HCT116 (cell line): ENCODE results near the gene LHX8. TPM values are rescaled to one million over a fixed set of nuclear protein-coding genes. Genes with fewer than 3 reads are reported as not detected.
A peak's percentile ranks its signal among the peaks of the same experiment; 100 is the strongest.

ENCODE experiments used
- ATAC-seq: fragments of 200-7000 bp; cut with Tn5 transposase; 2 replicates; pipeline ENCODE4 v1.9.1; 2020; ENCODE audit warnings: mild to moderate bottlenecking, moderate library complexity
- BruUV-seq: library from RNA; stranded (reverse); fragments of 400-500 nt; replicated peaks from 2 replicates; lab custom pipeline; 2021; lab: Mats Ljungman, UMichigan
- CTCF ChIA-PET: fragments of 300-600 bp; sonication (Branson Sonifier 250); formaldehyde crosslinking; loops from one replicate; lab custom pipeline; 2021; ENCODE audit warnings: antibody characterized with exemption; lab: Charles Lee
- POLR2A ChIA-PET: fragments of 300-600, 350-600 bp; sonication (Branson Sonifier 250); formaldehyde crosslinking; loops from one replicate; lab custom pipeline; 2021; ENCODE audit warnings: antibody characterized with exemption; lab: Charles Lee
- RAD21 ChIA-PET, 2 experiments: fragments of 300-600 bp; sonication (Branson Sonifier 250); formaldehyde crosslinking; loops; one replicate each; lab custom pipeline; 2023; ENCODE audit warnings: low total read pairs in 2 of 2; ENCODE audit not compliant: uncharacterized antibody in 2 of 2, unreplicated experiment in 2 of 2, low non-redundant PET in 1 of 2; lab: Charles Lee
- DNase-seq: peaks from one replicate; pipeline ENCODE4 v3.0.0-alpha.2; 2010; ENCODE audit warnings: low read depth, low spot score
- H2AFZ ChIP-seq: fragments of 200-600 bp; shearing (Covaris generic), sonication (generic); 2 replicates; pipeline ENCODE4 v1.6.1; 2017; ENCODE audit warnings: low read depth, mixed run types, mixed read lengths, antibody characterized with exemption, low read length; ENCODE audit not compliant: poor library complexity, severe bottlenecking
- H3K27ac ChIP-seq: 2 replicates; pipeline ENCODE4 v1.5.1; 2012; ENCODE audit warnings: low read depth, low read length
- H3K27me3 ChIP-seq: fragments of 200-600 bp; sonication (generic); 2 replicates; pipeline ENCODE4 v1.6.1; 2016; ENCODE audit warnings: mixed run types, low read length, mixed read lengths; ENCODE audit not compliant: insufficient read depth
- H3K36me3 ChIP-seq, 2 experiments: fragments of 200-500 bp in 1 of 2; fragments of 200-600 bp in 1 of 2; sonication (Bioruptor generic) in 1 of 2; sonication (generic) in 1 of 2; 2 replicates each; pipeline versions ENCODE4 v1.5.1 to v1.6.1; 2014 to 2016; ENCODE audit warnings: low read length in 2 of 2, inconsistent platforms in 1 of 2, mixed read lengths in 1 of 2, mixed run types in 1 of 2; ENCODE audit not compliant: insufficient read depth in 2 of 2, control insufficient read depth in 1 of 2
- H3K4me1 ChIP-seq, 2 experiments: fragments of 200-600 bp in 1 of 2; sonication (generic) in 1 of 2; 2 replicates each; pipeline versions ENCODE4 v1.5.1 to v1.6.1; 2012 to 2017; ENCODE audit warnings: low read length in 2 of 2, inconsistent platforms in 1 of 2, mild to moderate bottlenecking in 1 of 2, mixed read lengths in 1 of 2, mixed run types in 1 of 2, moderate library complexity in 1 of 2; ENCODE audit not compliant: insufficient read depth in 2 of 2, control insufficient read depth in 1 of 2
- H3K4me2 ChIP-seq: fragments of 200-600 bp; sonication (generic); 2 replicates; pipeline ENCODE4 v1.6.1; 2017; ENCODE audit warnings: mixed run types, low read length, mixed read lengths
- H3K4me3 ChIP-seq, 2 experiments: fragments of 200-600 bp in 1 of 2; sonication (generic) in 1 of 2; replicated peaks in 1 of 2; 2 replicates each; pipeline ENCODE4 v1.5.1; 2011 to 2016; ENCODE audit warnings: low read length in 2 of 2, control low read depth in 1 of 2, low read depth in 1 of 2, mild to moderate bottlenecking in 1 of 2, mixed read lengths in 1 of 2, mixed run types in 1 of 2
- H3K79me2 ChIP-seq: fragments of 200-600 bp; sonication (generic); 2 replicates; pipeline ENCODE4 v1.6.1; 2017; ENCODE audit warnings: mild to moderate bottlenecking, mixed run types, low read length, moderate library complexity, mixed read lengths; ENCODE audit not compliant: insufficient read depth
- H3K9ac ChIP-seq: fragments of 200-600 bp; sonication (generic); 2 replicates; pipeline ENCODE4 v1.6.1; 2016; ENCODE audit warnings: low read length, mixed read lengths
- H3K9me2 ChIP-seq: fragments of 200-600 bp; sonication (generic), shearing (Covaris generic); 2 replicates; pipeline ENCODE4 v1.6.1; 2017; ENCODE audit warnings: mixed run types, mild to moderate bottlenecking, moderate library complexity; ENCODE audit not compliant: insufficient read depth
- H3K9me3 ChIP-seq, 2 experiments: fragments of 200-500 bp in 1 of 2; fragments of 200-600 bp in 1 of 2; sonication (Bioruptor generic) in 1 of 2; sonication (generic) in 1 of 2; 2 replicates each; pipeline ENCODE4 v1.6.1; 2014 to 2017; ENCODE audit warnings: low read length in 2 of 2, mixed read lengths in 2 of 2, inconsistent platforms in 1 of 2, low read depth in 1 of 2, mild to moderate bottlenecking in 1 of 2, mixed run types in 1 of 2, moderate library complexity in 1 of 2; ENCODE audit not compliant: control insufficient read depth in 1 of 2, insufficient read depth in 1 of 2
- H4K20me1 ChIP-seq: fragments of 200-600 bp; sonication (generic), shearing (Covaris generic); 2 replicates; pipeline ENCODE4 v1.6.1; 2017; ENCODE audit warnings: mixed run types, mild to moderate bottlenecking, moderate library complexity; ENCODE audit not compliant: insufficient read depth
- EGR1 ChIP-seq: IDR thresholded peaks from 2 replicates; pipeline ENCODE4 v1.6.1; 2012; ENCODE audit warnings: low read depth
- FOSL1 ChIP-seq: IDR thresholded peaks from 2 replicates; pipeline ENCODE4 v1.6.1; 2012; ENCODE audit warnings: low read depth
- JUND ChIP-seq: IDR thresholded peaks from 2 replicates; pipeline ENCODE4 v1.6.1; 2012
- POLR2AphosphoS5 ChIP-seq: IDR thresholded peaks from 2 replicates; pipeline ENCODE4 v1.6.1; 2011; ENCODE audit warnings: mild to moderate bottlenecking, low read depth, low read length, moderate library complexity
- RAD21 ChIP-seq: IDR thresholded peaks from 2 replicates; pipeline ENCODE4 v1.6.1; 2012; ENCODE audit warnings: low read depth, mild to moderate bottlenecking
- intact Hi-C: fragments of 100-400 bp; cut with micrococcal nuclease; formaldehyde crosslinking; loops from 2 replicates; pipeline ENCODE4 v1.10.0; 2022
- total RNA-seq: library from RNA; stranded (reverse); gene quantifications from one replicate; pipeline ENCODE4 v1.2.1, GENCODE V29; 2021; ENCODE audit not compliant: unreplicated experiment
- TF ChIP-seq, protein P1 (sequence below): IDR thresholded peaks from 2 replicates; pipeline ENCODE4 v1.6.1; 2012
- TF ChIP-seq, protein P2 (sequence below), 3 experiments: fragments of 200-600 bp in 1 of 3; sonication (generic) in 1 of 3; IDR thresholded peaks in 2 of 3; conservative IDR thresholded peaks in 1 of 3; 2 replicates each; pipeline ENCODE4 v1.5.1; 2012 to 2017; ENCODE audit warnings: low read depth in 2 of 3, low read length in 2 of 3, antibody characterized with exemption in 1 of 3, borderline replicate concordance in 1 of 3, control low read depth in 1 of 3, mild to moderate bottlenecking in 1 of 3, mixed read lengths in 1 of 3, mixed run types in 1 of 3, moderate library complexity in 1 of 3; ENCODE audit not compliant: insufficient read depth in 1 of 3

LHX8 gene
- total RNA-seq, 1 experiment from 2014 or later: not detected

DNA sequence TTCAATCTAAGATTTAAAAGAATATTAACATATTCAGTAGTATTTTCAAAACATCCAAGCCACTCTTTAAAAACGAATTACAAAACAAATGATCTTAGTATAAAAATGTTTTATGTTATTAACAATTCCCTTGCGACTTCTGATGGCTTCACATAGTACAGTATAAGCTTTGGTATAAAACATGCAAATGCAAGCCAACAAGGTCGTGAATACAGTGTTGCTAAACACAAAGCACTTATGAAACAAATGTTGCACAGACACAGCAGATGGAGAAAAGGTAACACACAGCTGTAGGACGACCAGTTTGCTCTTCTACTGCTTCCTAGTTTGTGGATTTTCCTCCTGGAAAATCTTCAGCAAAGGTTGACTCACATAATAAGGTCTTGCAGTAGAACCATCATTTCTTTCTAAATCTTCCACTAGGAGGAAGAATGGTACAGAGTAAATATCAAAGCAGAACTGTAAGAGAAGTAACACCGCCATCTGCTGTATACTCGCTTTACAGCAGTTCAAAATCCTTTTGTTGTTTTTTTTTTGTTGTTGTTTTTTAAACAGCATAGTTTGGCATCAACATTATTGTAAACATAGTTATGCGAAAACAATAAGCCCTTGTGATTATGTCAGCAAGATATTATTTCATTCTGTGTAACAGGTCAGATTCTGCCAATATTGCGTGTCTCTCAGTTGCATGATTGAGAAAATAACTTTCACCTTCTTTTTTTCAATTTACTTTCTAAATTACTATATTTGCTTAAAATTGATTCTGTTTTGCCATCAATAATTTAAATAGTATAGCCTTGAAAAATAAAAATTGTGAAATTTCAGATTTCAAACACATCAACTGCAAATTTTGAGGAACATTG, 69.5 kb downstream of the LHX8 start:
- no TSS peak for BruUV-seq
- POLR2A ChIA-PET: no interaction called here
- Histone ChIP-seq H3K9me2 (no peaks in the 10 kb centered on the region), H3K27me3 (peaks cover 23% of the 10 kb centered on the region)
- TF ChIP-seq RAD21 (peak; percentile 83), JUND (no peak), EGR1 (no peak), POLR2AphosphoS5 (no peak), FOSL1 (no peak)
- TF ChIP-seq, protein P1, sequence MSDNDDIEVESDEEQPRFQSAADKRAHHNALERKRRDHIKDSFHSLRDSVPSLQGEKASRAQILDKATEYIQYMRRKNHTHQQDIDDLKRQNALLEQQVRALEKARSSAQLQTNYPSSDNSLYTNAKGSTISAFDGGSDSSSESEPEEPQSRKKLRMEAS: no peak
- TF ChIP-seq, protein P2, sequence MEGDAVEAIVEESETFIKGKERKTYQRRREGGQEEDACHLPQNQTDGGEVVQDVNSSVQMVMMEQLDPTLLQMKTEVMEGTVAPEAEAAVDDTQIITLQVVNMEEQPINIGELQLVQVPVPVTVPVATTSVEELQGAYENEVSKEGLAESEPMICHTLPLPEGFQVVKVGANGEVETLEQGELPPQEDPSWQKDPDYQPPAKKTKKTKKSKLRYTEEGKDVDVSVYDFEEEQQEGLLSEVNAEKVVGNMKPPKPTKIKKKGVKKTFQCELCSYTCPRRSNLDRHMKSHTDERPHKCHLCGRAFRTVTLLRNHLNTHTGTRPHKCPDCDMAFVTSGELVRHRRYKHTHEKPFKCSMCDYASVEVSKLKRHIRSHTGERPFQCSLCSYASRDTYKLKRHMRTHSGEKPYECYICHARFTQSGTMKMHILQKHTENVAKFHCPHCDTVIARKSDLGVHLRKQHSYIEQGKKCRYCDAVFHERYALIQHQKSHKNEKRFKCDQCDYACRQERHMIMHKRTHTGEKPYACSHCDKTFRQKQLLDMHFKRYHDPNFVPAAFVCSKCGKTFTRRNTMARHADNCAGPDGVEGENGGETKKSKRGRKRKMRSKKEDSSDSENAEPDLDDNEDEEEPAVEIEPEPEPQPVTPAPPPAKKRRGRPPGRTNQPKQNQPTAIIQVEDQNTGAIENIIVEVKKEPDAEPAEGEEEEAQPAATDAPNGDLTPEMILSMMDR (IDR thresholded peaks at IDR 0.05 in 2 of 3, conservative IDR thresholded peaks at IDR 0.05 in 1 of 3; ENCODE audit: borderline replicate concordance in 1 of 3, insufficient read depth in 1 of 3, low read depth in 2 of 3, low read length in 2 of 3): peak; percentile 74 to 97 (median 90)
- TF ChIP-seq, all 23 proteins: peak for 2
- no peak overlapping the region for H3K9ac ChIP-seq
- no peaks in the 10 kb centered on the region; the same call in 1 of the 2 replicates for H4K20me1 ChIP-seq
- no peak overlapping the region for H3K27ac ChIP-seq
- CTCF ChIA-PET: interaction anchor here (0.7 to 3.2 kb wide), 11 partner anchors 11 to 470 kb away, joined by 3 to 32 read pairs (median 4); partner anchors contain the start of genes CRYZ and TYW3
- H3K79me2 ChIP-seq: no peaks in the 10 kb centered on the region
- H2AFZ ChIP-seq: no peak overlapping the region
- H3K9me3 ChIP-seq: no peaks in the 10 kb centered on the region
- no peak overlapping the region for H3K4me2 ChIP-seq
- no peaks in the 10 kb centered on the region for H3K36me3 ChIP-seq
- RAD21 ChIA-PET: interaction anchor here (0.6 to 1.1 kb wide), 3 partner anchors 137 to 470 kb away, joined by 3 read pairs; no protein-coding TSS in a partner anchor
- no peak overlapping the region for H3K4me3 ChIP-seq
- intact Hi-C loops: loop anchor here (1.0 kb wide), 2 partner anchors 150 to 431 kb away; no protein-coding TSS in a partner anchor
- H3K4me1 ChIP-seq: no peaks in the 10 kb centered on the region
- DNase-seq (peak; percentile 54), ATAC-seq (peak; percentile 87)
